SH-SY5Y (cell line): ENCODE measurements around the gene PROX2.

ENCODE experiments used
- GATA2 ChIP-seq: IDR thresholded peaks from 2 replicates; pipeline ENCODE4 v1.6.1; 2011; ENCODE audit warnings: mild to moderate bottlenecking, low read depth, low read length
- GATA3 ChIP-seq: IDR thresholded peaks from 2 replicates; pipeline ENCODE4 v1.6.1; 2011; ENCODE audit warnings: low read depth, mild to moderate bottlenecking, low read length, moderate library complexity

DNA sequence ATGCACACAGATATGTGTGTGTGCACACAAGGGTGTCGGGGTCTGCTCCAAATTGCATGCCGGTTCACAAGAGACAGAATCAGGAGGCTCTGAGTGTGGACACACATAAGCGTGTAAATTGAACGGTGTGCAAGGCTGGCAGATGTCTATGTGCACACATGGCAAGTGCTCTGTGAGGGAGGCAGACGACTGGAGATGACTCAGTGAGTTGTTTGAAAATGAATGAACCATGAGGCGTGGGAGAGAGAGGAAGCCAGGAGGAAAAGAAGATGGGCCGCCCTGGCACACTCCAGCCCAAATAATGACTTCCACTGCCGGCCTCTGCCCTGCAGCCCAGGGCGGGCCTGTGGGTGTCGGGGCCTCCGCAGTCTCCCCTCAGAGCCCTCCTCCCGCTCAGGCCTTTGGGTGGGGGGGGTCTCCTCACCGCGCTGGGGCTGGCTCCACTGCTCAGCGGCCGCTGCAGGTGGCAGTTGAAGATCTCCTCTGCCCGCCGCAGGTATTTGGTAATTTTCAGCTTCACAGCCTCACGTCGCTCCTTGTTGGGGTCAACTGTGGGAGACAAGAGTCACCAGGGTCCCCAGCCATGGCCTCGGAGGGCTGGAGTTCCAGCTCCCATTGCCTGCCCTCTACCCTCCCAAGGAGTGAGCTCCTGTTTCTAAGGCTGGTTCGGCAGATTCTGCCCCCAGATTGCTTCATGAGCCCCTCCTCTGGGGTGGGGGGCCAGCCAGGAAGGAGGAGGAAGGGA, 43.6 kb upstream of the PROX2 start:
- no peak for TF ChIP-seq GATA3
- TF ChIP-seq GATA2, result no peak
